AG09319 (cell line): ENCODE results near the gene VCX.
"Not testable (repeated sequence)": the region's sequence is repeated elsewhere in the genome, so short reads cannot be mapped to it uniquely, and the experiment has no call there.

Experiments
- DNase-seq: peaks from one replicate; pipeline ENCODE4 v3.0.0-alpha.2; 2010; ENCODE audit warnings: low read depth; ENCODE audit errors: extremely low read depth
- CTCF ChIP-seq: IDR thresholded peaks from 2 replicates; pipeline ENCODE4 v1.5.1; 2011; ENCODE audit warnings: low read depth, mild to moderate bottlenecking, inconsistent platforms, low read length, moderate library complexity

VCX gene

GRCh38 chrX:7842871-7843270 is at the start of gene VCX:
Gene VCX (plus strand): TSS chrX:7843171. CDS start chrX:7843204, 33 bp downstream.
- not testable (repeated sequence) for DNase-seq

- no peak for TF ChIP-seq CTCF
- DNase-seq = no peak
Measured at GRCh38 chrX:7798327-7798726, 44.6 kb upstream of the VCX start.

- TF ChIP-seq CTCF = no peak
- DNase-seq = no peak
Measured at GRCh38 chrX:7801711-7802110, 41.3 kb upstream of the VCX start.

GRCh38 chrX:7815166-7815805 is 27.7 kb upstream of the VCX start:
- DNase-seq = no peak
- no peak for TF ChIP-seq CTCF

GRCh38 chrX:7828594-7828993 is 14.4 kb upstream of the VCX start:
- DNase-seq = no peak
- TF ChIP-seq CTCF = no peak

GRCh38 chrX:7841084-7841805 is 1.7 kb upstream of the VCX start:
- TF ChIP-seq CTCF = no peak

GRCh38 chrX:7852166-7852565 is 9.2 kb downstream of the VCX start:
- DNase-seq = no peak

More at GRCh38 chrX:7841084-7841805, 1.7 kb upstream of the VCX start:
- DNase-seq = no peak

More at GRCh38 chrX:7852166-7852565, 9.2 kb downstream of the VCX start:
- TF ChIP-seq CTCF = no peak
